H9 (cell line): ENCODE data around the gene POLK. TPM values are rescaled to one million over a fixed set of nuclear protein-coding genes. Genes with fewer than 3 reads are reported as not detected.

Experiments used
- DNase-seq: peaks from one replicate; pipeline ENCODE4 v3.0.0-alpha.2; 2017
- H2AFZ ChIP-seq: one replicate; pipeline ENCODE4 v1.6.1; 2013; ENCODE audit warnings: mild to moderate bottlenecking, low read length, control low read depth, moderate library complexity
- H2AK5ac ChIP-seq: 2 replicates; pipeline ENCODE4 v1.6.1; 2013; ENCODE audit warnings: low read length, control low read depth, mixed read lengths; ENCODE audit not compliant: insufficient read length
- H2BK120ac ChIP-seq: one replicate; pipeline ENCODE4 v1.6.1; 2013; ENCODE audit warnings: low read depth, mild to moderate bottlenecking, low read length, control low read depth, inconsistent platforms; ENCODE audit not compliant: poor library complexity, severe bottlenecking
- H2BK12ac ChIP-seq: 2 replicates; pipeline ENCODE4 v1.6.1; 2013; ENCODE audit warnings: low read length, control low read depth, mixed read lengths, low read depth; ENCODE audit not compliant: insufficient read length
- H2BK15ac ChIP-seq: 2 replicates; pipeline ENCODE4 v1.6.1; 2013; ENCODE audit warnings: low read depth, low read length, control low read depth
- H2BK20ac ChIP-seq: one replicate; pipeline ENCODE4 v1.6.1; 2013; ENCODE audit warnings: low read depth, mild to moderate bottlenecking, low read length, control low read depth, inconsistent platforms; ENCODE audit not compliant: poor library complexity, severe bottlenecking
- H2BK5ac ChIP-seq: 2 replicates; pipeline ENCODE4 v1.6.1; 2013; ENCODE audit warnings: low read length, control low read depth, mixed read lengths; ENCODE audit not compliant: insufficient read length
- H3K14ac ChIP-seq: 2 replicates; pipeline ENCODE4 v1.6.1; 2013; ENCODE audit warnings: low read length, control low read depth; ENCODE audit not compliant: insufficient read depth
- H3K18ac ChIP-seq: 2 replicates; pipeline ENCODE4 v1.6.1; 2013; ENCODE audit warnings: low read depth, mild to moderate bottlenecking, mixed read lengths, low read length, control low read depth; ENCODE audit not compliant: insufficient read length
- H3K23ac ChIP-seq: 2 replicates; pipeline ENCODE4 v1.6.1; 2013; ENCODE audit warnings: low read length, control low read depth, mixed read lengths, low read depth; ENCODE audit not compliant: insufficient read length
- H3K23me2 ChIP-seq: 2 replicates; pipeline ENCODE4 v1.6.1; 2013; ENCODE audit warnings: low read depth, mild to moderate bottlenecking, mixed read lengths, low read length, control low read depth; ENCODE audit not compliant: insufficient read length, poor library complexity, severe bottlenecking
- H3K27ac ChIP-seq: 2 replicates; pipeline ENCODE4 v1.5.1; 2013; ENCODE audit warnings: low read length, control low read depth, mixed read lengths, low read depth; ENCODE audit not compliant: insufficient read length
- H3K27me3 ChIP-seq: 2 replicates; pipeline ENCODE4 v1.6.1; 2013; ENCODE audit warnings: low read length, control low read depth, inconsistent platforms; ENCODE audit not compliant: insufficient read depth
- H3K4ac ChIP-seq: 2 replicates; pipeline ENCODE4 v1.6.1; 2013; ENCODE audit warnings: low read depth, mild to moderate bottlenecking, control low read depth, inconsistent platforms, low read length, moderate library complexity
- H3K4me1 ChIP-seq: 2 replicates; pipeline ENCODE4 v1.6.1; 2013; ENCODE audit warnings: low read length, control low read depth, inconsistent platforms; ENCODE audit not compliant: insufficient read depth
- H3K4me2 ChIP-seq: 2 replicates; pipeline ENCODE4 v1.6.1; 2013; ENCODE audit warnings: low read length, control low read depth, mixed read lengths; ENCODE audit not compliant: insufficient read length, insufficient read depth
- H3K56ac ChIP-seq: 2 replicates; pipeline ENCODE4 v1.6.1; 2013; ENCODE audit warnings: low read depth, mild to moderate bottlenecking, mixed read lengths, low read length, control low read depth; ENCODE audit not compliant: insufficient read length
- H3K79me1 ChIP-seq: 2 replicates; pipeline ENCODE4 v1.6.1; 2013; ENCODE audit warnings: low read depth, mild to moderate bottlenecking, moderate library complexity, low read length, control low read depth, inconsistent platforms; ENCODE audit not compliant: insufficient read depth, poor library complexity, severe bottlenecking
- H3K79me2 ChIP-seq: 2 replicates; pipeline ENCODE4 v1.6.1; 2013; ENCODE audit warnings: low read length, control low read depth, inconsistent platforms; ENCODE audit not compliant: insufficient read depth
- H3K9ac ChIP-seq: 2 replicates; pipeline ENCODE4 v1.6.1; 2013; ENCODE audit warnings: low read length, control low read depth, mixed read lengths; ENCODE audit not compliant: insufficient read length; ENCODE audit errors: extremely low read depth
- H3K9me3 ChIP-seq: one replicate; pipeline ENCODE4 v1.6.1; 2013; ENCODE audit warnings: low read depth, low read length, inconsistent platforms; ENCODE audit not compliant: control insufficient read depth
- H3T11ph ChIP-seq: one replicate; pipeline ENCODE4 v1.6.1; 2013; ENCODE audit warnings: mild to moderate bottlenecking, low read length, control low read depth, inconsistent platforms
- H4K20me1 ChIP-seq: one replicate; pipeline ENCODE4 v1.6.1; 2013; ENCODE audit not compliant: control insufficient read depth, insufficient read length, insufficient read depth
- H4K5ac ChIP-seq: 2 replicates; pipeline ENCODE4 v1.6.1; 2013; ENCODE audit warnings: low read depth, mild to moderate bottlenecking, mixed read lengths, low read length, control low read depth; ENCODE audit not compliant: insufficient read length
- H4K8ac ChIP-seq: replicated peaks from 2 replicates; pipeline ENCODE4 v1.6.1; 2013; ENCODE audit warnings: low read length, control low read depth, mixed read lengths, low read depth; ENCODE audit not compliant: insufficient read length
- H4K91ac ChIP-seq: 2 replicates; pipeline ENCODE4 v1.6.1; 2013; ENCODE audit warnings: low read depth, mild to moderate bottlenecking, moderate library complexity, mixed read lengths, low read length, control low read depth; ENCODE audit not compliant: insufficient read length
- H3K27ac Mint-ChIP-seq, 3 experiments: 2 replicates in 2 of 3; 3 replicates in 1 of 3; pipeline ENCODE4 v1.8.0; 2020 to 2021; ENCODE audit warnings: mixed read lengths in 3 of 3, mild to moderate bottlenecking in 1 of 3, moderate library complexity in 1 of 3
- H3K27me3 Mint-ChIP-seq: 2 replicates; pipeline ENCODE4 v1.8.0; 2021; ENCODE audit warnings: low read depth, mild to moderate bottlenecking, moderate library complexity, mixed read lengths
- H3K36me3 Mint-ChIP-seq, 3 experiments: 2 replicates in 2 of 3; 3 replicates in 1 of 3; pipeline ENCODE4 v1.8.0; 2020 to 2021; ENCODE audit warnings: low read depth in 3 of 3, mixed read lengths in 3 of 3; ENCODE audit not compliant: insufficient read depth in 1 of 3
- H3K4me1 Mint-ChIP-seq, 2 experiments: 2 replicates each; pipeline ENCODE4 v1.8.0; 2020; ENCODE audit warnings: mixed read lengths in 2 of 2
- H3K4me3 Mint-ChIP-seq, 2 experiments: 2 replicates in 1 of 2; 3 replicates in 1 of 2; pipeline ENCODE4 v1.8.0; 2020 to 2021; ENCODE audit warnings: mild to moderate bottlenecking in 2 of 2, mixed read lengths in 2 of 2, moderate library complexity in 1 of 2
- H3K9me3 Mint-ChIP-seq, 2 experiments: 2 replicates in 1 of 2; 3 replicates in 1 of 2; pipeline ENCODE4 v1.8.0; 2020; ENCODE audit warnings: mild to moderate bottlenecking in 2 of 2, mixed read lengths in 2 of 2, moderate library complexity in 1 of 2
- CTCF ChIP-seq: fragments of 200-600 bp; sonication (generic); conservative IDR thresholded peaks from 3 replicates; pipeline ENCODE4 v1.8.0; 2021; ENCODE audit warnings: antibody characterized with exemption, mild to moderate bottlenecking
- total RNA-seq: library from RNA; stranded (reverse); gene quantifications from 2 replicates; pipeline ENCODE4 v1.2.1, GENCODE V29; 2021

The POLK gene
- total RNA-seq, 1 experiment from 2014 or later, result 7.6 TPM

GRCh38 chr5:75626959-75627358 is 115.3 kb downstream of the POLK start:
- H4K8ac ChIP-seq, result no peak overlapping the region
- TF ChIP-seq CTCF, result no peak
- H3K9ac ChIP-seq, result no peak overlapping the region
- H4K20me1 ChIP-seq, result no peaks in the 10 kb centered on the region
- no peak overlapping the region for H2BK15ac ChIP-seq
- no peak overlapping the region for H3K56ac ChIP-seq
- no peak for DNase-seq
- no peak overlapping the region for H2BK120ac ChIP-seq
- H3K4me2 ChIP-seq, result no peak overlapping the region
- H3K27ac Mint-ChIP-seq, result no peak overlapping the region
- no peak overlapping the region for H3T11ph ChIP-seq
- no peak overlapping the region for H3K4me3 Mint-ChIP-seq
- H2AFZ ChIP-seq, result no peak overlapping the region
- no peak overlapping the region for H2BK20ac ChIP-seq
- no peaks in the 10 kb centered on the region for H3K27me3 ChIP-seq
- no peak overlapping the region for H3K18ac ChIP-seq
- H3K9me3 Mint-ChIP-seq, result no peaks in the 10 kb centered on the region
- no peaks in the 10 kb centered on the region for H3K23me2 ChIP-seq
- no peak overlapping the region for H4K91ac ChIP-seq
- no peaks in the 10 kb centered on the region for H3K9me3 ChIP-seq
- H2BK12ac ChIP-seq, result no peak overlapping the region
- no peaks in the 10 kb centered on the region for H3K4me1 ChIP-seq
- H4K5ac ChIP-seq, result no peak overlapping the region
- H2BK5ac ChIP-seq, result no peak overlapping the region
- no peaks in the 10 kb centered on the region for H3K4me1 Mint-ChIP-seq
- H3K4ac ChIP-seq, result no peak overlapping the region
- H3K27ac ChIP-seq, result no peak overlapping the region
- no peaks in the 10 kb centered on the region for H3K79me2 ChIP-seq
- H3K36me3 Mint-ChIP-seq, result no peaks in the 10 kb centered on the region
- no peak overlapping the region for H2AK5ac ChIP-seq
- H3K27me3 Mint-ChIP-seq, result no peaks in the 10 kb centered on the region
- no peaks in the 10 kb centered on the region for H3K79me1 ChIP-seq
- H3K23ac ChIP-seq, result no peak overlapping the region
- H3K14ac ChIP-seq, result no peak overlapping the region
